Left lung (tissue), 10 donors: ENCODE measurements around the gene CDH26. TPM values are rescaled to one million over a fixed set of nuclear protein-coding genes. Genes with fewer than 3 reads are reported as not detected.

Experiments
- ATAC-seq: fragments of 200-7000 bp; cut with Tn5 transposase; one replicate; pipeline ENCODE4 v1.9.1; 2020; ENCODE audit warnings: moderate library complexity
- DNase-seq, 4 donors: peaks; one replicate each; pipeline ENCODE4 v3.0.0-alpha.2; 2013 to 2020
- H3K27ac ChIP-seq, 2 donors: fragments of 200-600 bp; sonication (generic) in 1 of 2; one replicate each; pipeline versions ENCODE4 v1.5.0 to v1.8.0; 2020 to 2021
- H3K27me3 ChIP-seq, 2 donors: fragments of 200-600 bp; sonication (generic) in 1 of 2; one replicate each; pipeline versions ENCODE4 v1.5.0 to v1.8.0; 2020 to 2021
- H3K36me3 ChIP-seq, 2 donors: fragments of 200-600 bp; sonication (generic) in 1 of 2; one replicate each; pipeline versions ENCODE4 v1.5.0 to v1.8.0; 2020 to 2021
- H3K4me1 ChIP-seq, 2 donors: fragments of 200-600 bp; one replicate each; pipeline ENCODE4 v1.8.0; 2021
- H3K4me3 ChIP-seq, 2 donors: fragments of 200-600 bp; sonication (generic) in 1 of 2; one replicate each; pipeline versions ENCODE4 v1.5.0 to v1.8.0; 2020 to 2021; ENCODE audit warnings: mild to moderate bottlenecking in 1 of 2
- H3K9me3 ChIP-seq, 2 donors: fragments of 200-600 bp; sonication (generic) in 1 of 2; one replicate each; pipeline versions ENCODE4 v1.5.0 to v1.8.0; 2020 to 2021
- CTCF ChIP-seq, 2 donors: fragments of 200-600 bp; sonication (generic) in 1 of 2; IDR thresholded peaks; one replicate each; pipeline versions ENCODE4 v1.5.0 to v1.8.0; 2021; ENCODE audit warnings: antibody characterized with exemption in 2 of 2
- intact Hi-C, 2 donors: fragments of 100-400 bp; cut with DNase I; formaldehyde crosslinking; loops; one replicate each; pipeline versions ENCODE4 v1.11.2 to v1.14.2; 2022
- polyA plus RNA-seq, 6 donors: library from polyadenylated mRNA; unstranded; fragments of 120-200 nt; gene quantifications; one replicate each; pipeline ENCODE4 v1.2.1, GENCODE V29; 2013; ENCODE audit not compliant: insufficient read length in 6 of 6
- total RNA-seq, 2 donors: library from RNA; stranded (reverse); fragmentation: NEBNext Ultra II Directional; extraction: Animal tissue kit (Norgen Biotek cat#: 25700); gene quantifications; one replicate each; pipeline ENCODE4 v1.2.1, GENCODE V29; 2021
- donor health status: DM: no; HTN: yes; CAD: no.
- donor health status: DM: no; HTN: no; CAD: no.

Gene CDH26
- total and polyA plus RNA-seq, 8 donors, result 1.6 to 7.3 (median 2.0) TPM

GRCh38 chr20:59947376-59947775 is 10.8 kb upstream of the CDH26 start:
- Histone ChIP-seq H3K27ac (no peak overlapping the region), H3K4me1 (peaks cover 0 to 46% of the 10 kb centered on the region in 2 donors), H3K4me3 (no peak overlapping the region), H3K27me3 (no peaks in the 10 kb centered on the region), H3K9me3 (no peaks in the 10 kb centered on the region), H3K36me3 (peaks cover 0 to 33% of the 10 kb centered on the region in 2 donors)
- no peak for TF ChIP-seq CTCF (IDR thresholded peaks at IDR 0.05)
- no peak for DNase-seq
- no peak for ATAC-seq
- intact Hi-C loops, result no loop called here

- Histone ChIP-seq H3K27ac (peak overlapping the region in 1 of 2 donors; percentile 70), H3K4me3 (no peak overlapping the region), H3K36me3 (peaks cover 0 to 27% of the 10 kb centered on the region in 2 donors), H3K27me3 (no peaks in the 10 kb centered on the region), H3K9me3 (no peaks in the 10 kb centered on the region), H3K4me1 (peaks cover 0 to 39% of the 10 kb centered on the region in 2 donors)
- no peak for DNase-seq
- intact Hi-C loops, result no loop called here
- TF ChIP-seq CTCF (IDR thresholded peaks at IDR 0.05), result no peak
- ATAC-seq, result peak; percentile 46
These were observed 10.0 kb upstream of the CDH26 start for GRCh38 chr20:59948212-59948611.

- Histone ChIP-seq H3K27ac (peak overlapping the region in 1 of 2 donors; percentile 70), H3K4me3 (no peak overlapping the region), H3K27me3 (no peaks in the 10 kb centered on the region), H3K9me3 (no peaks in the 10 kb centered on the region), H3K36me3 (peaks cover 0 to 20% of the 10 kb centered on the region in 2 donors), H3K4me1 (peaks cover 0 to 39% of the 10 kb centered on the region in 2 donors)
- DNase-seq (peak in 2 of 4 donors; percentile 46 to 79), ATAC-seq (peak; percentile 87)
- intact Hi-C loops, result no loop called here
- TF ChIP-seq CTCF (IDR thresholded peaks at IDR 0.05), result peak; percentile 53 to 62
These were observed 9.1 kb upstream of the CDH26 start for GRCh38 chr20:59948828-59949720.

GRCh38 chr20:59949911-59950310 is 8.3 kb upstream of the CDH26 start:
- ATAC-seq, result no peak
- intact Hi-C loops, result no loop called here
- no peak overlapping the region for H3K4me3 ChIP-seq
- no peaks in the 10 kb centered on the region for H3K27me3 ChIP-seq
- TF ChIP-seq CTCF (IDR thresholded peaks at IDR 0.05), result no peak
- DNase-seq, result no peak
- H3K9me3 ChIP-seq, result no peaks in the 10 kb centered on the region
- H3K4me1 ChIP-seq, result peaks cover 0 to 33% of the 10 kb centered on the region in 2 donors
- H3K27ac ChIP-seq, result peak overlapping the region in 1 of 2 donors; percentile 70
- H3K36me3 ChIP-seq, result peaks cover 0 to 11% of the 10 kb centered on the region in 2 donors

GRCh38 chr20:59954718-59955117 is 3.5 kb upstream of the CDH26 start:
- intact Hi-C loops, result no loop called here
- ATAC-seq, result no peak

More at GRCh38 chr20:59954718-59955117, 3.5 kb upstream of the CDH26 start:
- no peak for DNase-seq
- Histone ChIP-seq H3K4me3 (no peak overlapping the region), H3K27ac (no peak overlapping the region), H3K27me3 (no peaks in the 10 kb centered on the region), H3K36me3 (peaks cover 0 to 9% of the 10 kb centered on the region in 2 donors), H3K4me1 (no peaks in the 10 kb centered on the region), H3K9me3 (no peaks in the 10 kb centered on the region)
- TF ChIP-seq CTCF (IDR thresholded peaks at IDR 0.05), result no peak
